Measurements from ENCODE around the gene THSD4. TPM values are rescaled to one million over a fixed set of nuclear protein-coding genes. Genes with fewer than 3 reads are reported as not detected.

The THSD4 gene
- total RNA-seq, 6 experiments from 2014 or later, result 5.2 to 21.8 (median 13.7) TPM

GRCh38 chr15:71344316-71344715 lies 229.0 kb downstream of the THSD4 start:
- no peaks in the 10 kb centered on the region for H3K9me3 ChIP-seq
- ATAC-seq (no peak), DNase-seq (no peak)
- no peaks in the 10 kb centered on the region for H3K27me3 ChIP-seq
- H3K27ac ChIP-seq, result no peak overlapping the region
- intact Hi-C loops (cut with DNase I), result no loop called here
- H3K4me3 ChIP-seq, result no peak overlapping the region
- H3K4me1 ChIP-seq, result no peaks in the 10 kb centered on the region
- no peak for TF ChIP-seq POLR2A (IDR thresholded peaks at IDR 0.05)
- no peak for TF ChIP-seq CTCF (IDR thresholded peaks at IDR 0.05)
- 95% methylated on average over 4 of the region's 5 CpGs for WGBS (ENCODE audit: insufficient coverage, low coverage, low lambda C conversion rate, missing lambda C conversion rate)
- H3K36me3 ChIP-seq, result no peaks in the 10 kb centered on the region

DNA sequence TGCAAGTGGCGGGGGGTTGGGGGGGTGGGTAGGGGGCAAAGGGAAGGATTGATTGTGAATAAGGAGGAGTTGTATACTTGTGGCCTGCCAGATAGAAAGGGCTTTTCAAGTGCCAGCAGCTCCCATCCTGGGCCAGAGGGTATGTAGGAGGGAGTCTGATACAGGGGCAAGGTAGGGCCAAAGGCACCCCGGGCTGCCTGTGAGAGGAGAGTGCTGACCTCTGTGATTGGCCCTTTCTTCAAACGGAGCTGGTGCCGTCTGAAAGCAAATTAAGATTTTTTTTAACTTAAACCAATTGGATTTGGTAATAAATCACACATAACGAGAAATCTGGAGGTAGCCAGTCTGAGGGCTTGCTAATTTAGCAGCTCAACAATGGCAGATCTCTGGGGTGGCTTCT lies 229.9 kb downstream of the THSD4 start:
- no peaks in the 10 kb centered on the region for H3K4me1 ChIP-seq
- H3K9me3 ChIP-seq, result no peaks in the 10 kb centered on the region
- H3K36me3 ChIP-seq, result no peaks in the 10 kb centered on the region
- ATAC-seq (no peak), DNase-seq (no peak)
- H3K27ac ChIP-seq, result no peak overlapping the region
- WGBS (ENCODE audit: insufficient coverage, low coverage, low lambda C conversion rate, missing lambda C conversion rate), result 76% methylated on average over 4 of the region's 5 CpGs
- no peak for TF ChIP-seq CTCF (IDR thresholded peaks at IDR 0.05)
- TF ChIP-seq POLR2A (IDR thresholded peaks at IDR 0.05), result no peak
- H3K4me3 ChIP-seq, result no peak overlapping the region
- intact Hi-C loops (cut with DNase I), result no loop called here
- H3K27me3 ChIP-seq, result no peaks in the 10 kb centered on the region

DNA sequence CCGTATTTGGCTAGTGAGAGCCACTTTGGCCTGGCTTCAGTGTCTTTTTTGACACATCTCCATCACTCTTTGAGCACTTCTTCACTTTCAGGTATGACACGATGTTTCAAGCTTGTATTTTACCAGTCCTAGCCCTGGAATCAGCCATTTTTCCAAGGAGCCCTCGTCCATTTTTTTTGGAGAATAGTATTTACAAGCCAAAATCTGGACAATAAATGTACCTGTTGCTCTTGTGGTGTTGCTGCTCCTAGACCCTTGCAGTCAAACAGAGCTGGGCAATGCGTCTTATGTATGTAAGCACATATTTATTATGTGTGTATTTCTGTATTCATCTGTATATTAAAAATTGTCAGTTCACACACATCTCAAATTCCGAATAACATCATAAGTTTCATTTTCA lies 231.2 kb downstream of the THSD4 start:
- Histone ChIP-seq H3K4me3 (no peak overlapping the region), H3K4me1 (no peaks in the 10 kb centered on the region), H3K27ac (no peak overlapping the region), H3K27me3 (no peaks in the 10 kb centered on the region), H3K36me3 (no peaks in the 10 kb centered on the region), H3K9me3 (no peaks in the 10 kb centered on the region)
- TF ChIP-seq POLR2A (IDR thresholded peaks at IDR 0.05) (no peak), CTCF (IDR thresholded peaks at IDR 0.05) (no peak)
- intact Hi-C loops (cut with DNase I), result no loop called here
- ATAC-seq (no peak), DNase-seq (no peak)
- 91% methylated on average over 5 of the region's 5 CpGs for WGBS (ENCODE audit: insufficient coverage, low coverage, low lambda C conversion rate, missing lambda C conversion rate)

DNA sequence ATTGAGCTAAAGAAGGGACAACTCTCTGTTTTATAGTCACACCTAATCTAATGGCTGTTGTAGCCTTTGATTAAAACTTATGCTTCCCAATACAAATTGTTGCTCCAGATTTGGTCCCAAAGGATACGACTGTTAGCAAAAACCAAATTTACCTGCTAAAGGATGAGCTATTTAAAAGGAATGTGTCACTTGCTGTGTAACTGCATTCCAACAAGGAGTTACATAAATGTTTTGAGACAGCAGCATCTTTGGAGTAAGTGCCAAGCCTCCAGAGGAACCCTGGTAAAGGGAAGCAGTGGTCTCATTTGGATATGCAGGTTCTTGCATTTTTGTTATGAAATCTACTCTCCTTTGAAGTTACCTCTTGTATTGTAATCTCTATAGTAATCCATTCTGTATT lies 233.3 kb downstream of the THSD4 start:
- Histone ChIP-seq H3K4me1 (peaks cover 0 to 7% (median 0%) of the 10 kb centered on the region in 4 donors), H3K27me3 (no peaks in the 10 kb centered on the region), H3K4me3 (no peak overlapping the region), H3K9me3 (no peaks in the 10 kb centered on the region), H3K27ac (no peak overlapping the region), H3K36me3 (no peaks in the 10 kb centered on the region)
- WGBS (ENCODE audit: insufficient coverage, low coverage, low lambda C conversion rate, missing lambda C conversion rate), result 56% methylated on average over 1 of the region's 1 CpG
- TF ChIP-seq CTCF (IDR thresholded peaks at IDR 0.05) (no peak), POLR2A (IDR thresholded peaks at IDR 0.05) (no peak)
- intact Hi-C loops (cut with DNase I), result no loop called here
- ATAC-seq (no peak), DNase-seq (no peak)

GRCh38 chr15:71349336-71349735 lies 234.1 kb downstream of the THSD4 start:
- intact Hi-C loops (cut with DNase I), result no loop called here
- 74% methylated on average over 4 of the region's 4 CpGs for WGBS (ENCODE audit: insufficient coverage, low coverage, low lambda C conversion rate, missing lambda C conversion rate)
- no peak overlapping the region for H3K27ac ChIP-seq
- ATAC-seq, result no peak
- DNase-seq, result no peak
- no peaks in the 10 kb centered on the region for H3K9me3 ChIP-seq
- TF ChIP-seq POLR2A (IDR thresholded peaks at IDR 0.05) (no peak), CTCF (IDR thresholded peaks at IDR 0.05) (no peak)
- no peak overlapping the region for H3K4me3 ChIP-seq
- no peaks in the 10 kb centered on the region for H3K36me3 ChIP-seq
- H3K27me3 ChIP-seq, result no peaks in the 10 kb centered on the region
- peaks cover 0 to 7% (median 0%) of the 10 kb centered on the region in 4 donors for H3K4me1 ChIP-seq
